HepG2 (cell line): ENCODE results near the gene UBL7. TPM values are rescaled to one million over a fixed set of nuclear protein-coding genes. Genes with fewer than 3 reads are reported as not detected.

Experiments
- ASH2L ChIP-seq: fragments of 300-600, 200-600 bp; sonication (generic); IDR thresholded peaks from 2 replicates; pipeline ENCODE4 v1.7.0; 2017; ENCODE audit warnings: low read depth, mild to moderate bottlenecking, moderate library complexity, mixed read lengths, low read length; ENCODE audit not compliant: insufficient read length
- DPF2 ChIP-seq: sonication (generic); formaldehyde crosslinking; IDR thresholded peaks from 2 replicates; pipeline ENCODE4 v1.4.0; 2020; ENCODE audit warnings: mild to moderate bottlenecking, low read depth, missing genetic modification reagents, borderline replicate concordance
- DR1 ChIP-seq: sonication (generic); formaldehyde crosslinking; IDR thresholded peaks from 2 replicates; pipeline ENCODE4 v1.8.0; 2021; ENCODE audit warnings: mild to moderate bottlenecking, missing genetic modification reagents, inconsistent platforms
- EEA1 ChIP-seq: sonication (generic); formaldehyde crosslinking; IDR thresholded peaks from 2 replicates; pipeline ENCODE4 v1.5.1; 2020; ENCODE audit warnings: mild to moderate bottlenecking, missing genetic modification reagents, borderline replicate concordance
- ETV5 ChIP-seq: IDR thresholded peaks from 2 replicates; pipeline ENCODE4 v1.6.1; 2018; ENCODE audit warnings: missing biosample characterization, missing genetic modification reagents, inconsistent platforms, borderline replicate concordance
- GABPA ChIP-seq, 2 experiments: IDR thresholded peaks; 2 replicates each; pipeline ENCODE4 v1.6.1; 2011 to 2016; ENCODE audit warnings: low read depth in 2 of 2, low read length in 1 of 2, missing biosample characterization in 1 of 2, missing genetic modification characterization in 1 of 2
- GATAD1 ChIP-seq: IDR thresholded peaks from 2 replicates; pipeline ENCODE4 v1.6.1; 2016; ENCODE audit warnings: missing genetic modification reagents, missing compliant biosample characterization
- HNRNPLL ChIP-seq: fragments of 200-400 bp; formaldehyde crosslinking; IDR thresholded peaks from 2 replicates; pipeline ENCODE4 v1.6.1; 2017; ENCODE audit warnings: mild to moderate bottlenecking, low read depth, low read length; ENCODE audit not compliant: poor library complexity, severe bottlenecking
- MED1 ChIP-seq: sonication (generic); formaldehyde crosslinking; IDR thresholded peaks from 2 replicates; pipeline ENCODE4 v1.4.0; 2020; ENCODE audit warnings: missing genetic modification reagents
- MEIS2 ChIP-seq: sonication (generic); formaldehyde crosslinking; IDR thresholded peaks from 2 replicates; pipeline ENCODE4 v1.9.0; 2021; ENCODE audit warnings: mild to moderate bottlenecking, missing genetic modification reagents
- NFKB2 ChIP-seq: sonication (generic); formaldehyde crosslinking; IDR thresholded peaks from 2 replicates; pipeline ENCODE4 v1.4.0; 2020; ENCODE audit warnings: missing genetic modification reagents, borderline replicate concordance
- NRL ChIP-seq: sonication (generic); formaldehyde crosslinking; IDR thresholded peaks from 2 replicates; pipeline ENCODE4 v1.5.0; 2020; ENCODE audit warnings: missing genetic modification reagents, mild to moderate bottlenecking, moderate library complexity, borderline replicate concordance
- SP1 ChIP-seq, 2 experiments: fragments of 450-650 bp in 1 of 2; sonication (generic) in 1 of 2; formaldehyde crosslinking in 1 of 2; IDR thresholded peaks; 2 replicates each; pipeline versions ENCODE4 v1.4.0 to v1.6.1; 2016 to 2020; ENCODE audit warnings: missing genetic modification reagents in 1 of 2
- TGIF2 ChIP-seq: IDR thresholded peaks from 2 replicates; pipeline ENCODE4 v1.6.1; 2016; ENCODE audit warnings: control low read depth, missing compliant biosample characterization
- ZMYM2 ChIP-seq: sonication (generic); formaldehyde crosslinking; IDR thresholded peaks from 2 replicates; pipeline ENCODE4 v1.8.0; 2022; ENCODE audit warnings: mild to moderate bottlenecking, missing genetic modification reagents
- ZNF431 ChIP-seq: sonication (generic); formaldehyde crosslinking; IDR thresholded peaks from 2 replicates; pipeline ENCODE4 v1.9.0; 2022; ENCODE audit warnings: missing genetic modification reagents, low read depth, mild to moderate bottlenecking, borderline replicate concordance
- ZNF441 ChIP-seq: sonication (generic); formaldehyde crosslinking; IDR thresholded peaks from 2 replicates; pipeline ENCODE4 v1.7.0; 2021; ENCODE audit warnings: missing genetic modification reagents, borderline replicate concordance
- ZNF644 ChIP-seq: IDR thresholded peaks from 2 replicates; pipeline ENCODE4 v1.6.1; 2016; ENCODE audit warnings: low read depth
- ZNF670 ChIP-seq: sonication (generic); formaldehyde crosslinking; IDR thresholded peaks from 2 replicates; pipeline ENCODE4 v1.8.0; 2022; ENCODE audit warnings: mild to moderate bottlenecking, missing genetic modification reagents, borderline replicate concordance
- ZNF746 ChIP-seq: sonication (generic); formaldehyde crosslinking; IDR thresholded peaks from 2 replicates; pipeline ENCODE4 v1.8.0; 2022; ENCODE audit warnings: mild to moderate bottlenecking, missing genetic modification reagents
- ZNF788 ChIP-seq: sonication (generic); formaldehyde crosslinking; IDR thresholded peaks from 2 replicates; pipeline ENCODE4 v1.5.0; 2020; ENCODE audit warnings: mild to moderate bottlenecking, missing genetic modification reagents, borderline replicate concordance
- polyA plus RNA-seq, 8 experiments: library from polyadenylated mRNA; depleted of rRNA in 3 of 8; stranded (reverse) in 7 of 8; unstranded in 1 of 8; fragments of >200 nt; fragmentation: Illumina TruSeq in 4 of 8; extraction: Trizol in 4 of 8; gene quantifications; 2 replicates each; pipeline versions ENCODE4 v1.2.1 to v1.2.3, GENCODE V29; 2011 to 2016; ENCODE audit warnings: low read depth in 4 of 8, missing spikeins in 1 of 8, mixed read lengths in 1 of 8; ENCODE audit not compliant: insufficient read depth in 1 of 8
- total RNA-seq, 5 experiments: library from RNA; depleted of rRNA; stranded (reverse); fragments of >200 nt; fragmentation: Illumina TruSeq; extraction: Trizol; gene quantifications; 2 replicates each; pipeline ENCODE4 v1.2.3, GENCODE V29; 2016; ENCODE audit warnings: low read depth in 1 of 5
- TF ChIP-seq, protein P1 (sequence below): IDR thresholded peaks from 2 replicates; pipeline ENCODE4 v1.6.1; 2016; ENCODE audit warnings: mild to moderate bottlenecking
- TF ChIP-seq, protein P2 (sequence below): sonication (generic); formaldehyde crosslinking; IDR thresholded peaks from 2 replicates; pipeline ENCODE4 v1.4.0; 2020; ENCODE audit warnings: missing genetic modification reagents
- TF ChIP-seq, protein P3 (sequence below): sonication (generic); formaldehyde crosslinking; IDR thresholded peaks from 2 replicates; pipeline ENCODE4 v1.5.1; 2020; ENCODE audit warnings: missing genetic modification reagents, mild to moderate bottlenecking, borderline replicate concordance

The UBL7 gene
- total and polyA plus RNA-seq, 2 of the 13 experiments (the other 11 are each of a cell fraction or from before 2014, with no cell fraction given) = 55.0 to 63.5 TPM

DNA sequence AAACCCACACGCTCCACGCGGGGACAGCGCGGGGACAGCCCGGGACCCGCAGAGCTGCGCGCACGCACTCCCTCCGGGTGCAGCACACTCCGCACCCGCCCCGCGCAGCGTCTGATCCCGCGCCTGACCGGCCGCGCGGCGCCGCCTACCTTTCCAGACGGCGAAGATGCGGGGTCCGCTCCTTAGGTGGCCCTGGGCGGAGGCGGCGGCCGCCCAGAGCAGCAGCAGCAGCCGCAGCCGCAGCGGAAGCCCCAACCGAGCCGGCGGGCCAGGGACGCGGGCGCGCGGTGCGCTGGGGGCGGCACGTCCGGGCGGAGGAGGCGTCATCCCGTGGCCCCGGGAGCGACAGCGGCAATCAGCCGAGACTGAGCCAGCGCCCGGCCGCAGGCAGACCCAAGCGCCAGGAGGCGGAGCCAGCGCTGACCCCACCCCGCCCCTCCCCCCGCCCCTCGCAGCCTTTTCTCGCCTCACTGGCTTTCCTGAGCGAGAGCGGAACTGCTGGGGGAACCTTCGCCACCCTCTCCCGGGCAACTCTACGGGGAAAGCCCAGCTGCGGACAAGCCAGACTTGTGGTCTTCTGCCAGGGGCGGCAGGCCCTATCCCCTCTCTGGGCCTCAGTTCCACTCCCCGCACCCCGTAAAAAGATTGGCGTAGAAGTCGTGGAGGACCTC lies 27.2 kb downstream of the UBL7 start, which contains the start of gene SEMA7A (continued):
- TF ChIP-seq, protein P1, sequence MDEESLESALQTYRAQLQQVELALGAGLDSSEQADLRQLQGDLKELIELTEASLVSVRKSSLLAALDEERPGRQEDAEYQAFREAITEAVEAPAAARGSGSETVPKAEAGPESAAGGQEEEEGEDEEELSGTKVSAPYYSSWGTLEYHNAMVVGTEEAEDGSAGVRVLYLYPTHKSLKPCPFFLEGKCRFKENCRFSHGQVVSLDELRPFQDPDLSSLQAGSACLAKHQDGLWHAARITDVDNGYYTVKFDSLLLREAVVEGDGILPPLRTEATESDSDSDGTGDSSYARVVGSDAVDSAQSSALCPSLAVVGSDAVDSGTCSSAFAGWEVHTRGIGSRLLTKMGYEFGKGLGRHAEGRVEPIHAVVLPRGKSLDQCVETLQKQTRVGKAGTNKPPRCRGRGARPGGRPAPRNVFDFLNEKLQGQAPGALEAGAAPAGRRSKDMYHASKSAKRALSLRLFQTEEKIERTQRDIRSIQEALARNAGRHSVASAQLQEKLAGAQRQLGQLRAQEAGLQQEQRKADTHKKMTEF (CRISPR knock-in tag) = peak; percentile 26; the same call in 1 of the 2 replicates
- TF ChIP-seq ZNF441 (CRISPR knock-in tag) (peak; percentile 63; the same call in 1 of the 2 replicates), GABPA (IDR thresholded peaks at IDR 0.05; ENCODE audit: low read depth, low read length) (peak; percentile 25; the same call in 1 of the 2 replicates), GABPA (CRISPR knock-in tag; IDR thresholded peaks at IDR 0.05; ENCODE audit: low read depth) (no peak), TGIF2 (CRISPR knock-in tag) (no peak), DR1 (CRISPR knock-in tag) (peak; percentile 35; the same call in 1 of the 2 replicates), ZNF431 (CRISPR knock-in tag) (0 out of 2 replicates have a peak, but pooled peaks have one; percentile 28), GATAD1 (CRISPR knock-in tag) (0 out of 2 replicates have a peak, but pooled peaks have one; percentile 32), ETV5 (CRISPR knock-in tag) (0 out of 2 replicates have a peak, but pooled peaks have one; percentile 3), ZNF670 (CRISPR knock-in tag) (no peak), ZNF644 (CRISPR knock-in tag) (no peak), NFKB2 (CRISPR knock-in tag) (peak; percentile 36; the same call in 1 of the 2 replicates), EEA1 (CRISPR knock-in tag) (no peak; the same call in 1 of the 2 replicates), ZMYM2 (no peak), MED1 (CRISPR knock-in tag) (peak; percentile 48), MEIS2 (CRISPR knock-in tag) (0 out of 2 replicates have a peak, but pooled peaks have one; percentile 50), NRL (CRISPR knock-in tag) (peak; percentile 42; the same call in 1 of the 2 replicates), ZNF788 (CRISPR knock-in tag) (peak; percentile 76), DPF2 (CRISPR knock-in tag) (0 out of 2 replicates have a peak, but pooled peaks have one; percentile 24), ZNF746 (CRISPR knock-in tag) (no peak; the same call in 1 of the 2 replicates), ASH2L (peak; percentile 16), SP1 (IDR thresholded peaks at IDR 0.05) (no peak), SP1 (CRISPR knock-in tag; IDR thresholded peaks at IDR 0.05) (peak; percentile 54; the same call in 1 of the 2 replicates), HNRNPLL (peak; percentile 78)
- TF ChIP-seq, protein P2, sequence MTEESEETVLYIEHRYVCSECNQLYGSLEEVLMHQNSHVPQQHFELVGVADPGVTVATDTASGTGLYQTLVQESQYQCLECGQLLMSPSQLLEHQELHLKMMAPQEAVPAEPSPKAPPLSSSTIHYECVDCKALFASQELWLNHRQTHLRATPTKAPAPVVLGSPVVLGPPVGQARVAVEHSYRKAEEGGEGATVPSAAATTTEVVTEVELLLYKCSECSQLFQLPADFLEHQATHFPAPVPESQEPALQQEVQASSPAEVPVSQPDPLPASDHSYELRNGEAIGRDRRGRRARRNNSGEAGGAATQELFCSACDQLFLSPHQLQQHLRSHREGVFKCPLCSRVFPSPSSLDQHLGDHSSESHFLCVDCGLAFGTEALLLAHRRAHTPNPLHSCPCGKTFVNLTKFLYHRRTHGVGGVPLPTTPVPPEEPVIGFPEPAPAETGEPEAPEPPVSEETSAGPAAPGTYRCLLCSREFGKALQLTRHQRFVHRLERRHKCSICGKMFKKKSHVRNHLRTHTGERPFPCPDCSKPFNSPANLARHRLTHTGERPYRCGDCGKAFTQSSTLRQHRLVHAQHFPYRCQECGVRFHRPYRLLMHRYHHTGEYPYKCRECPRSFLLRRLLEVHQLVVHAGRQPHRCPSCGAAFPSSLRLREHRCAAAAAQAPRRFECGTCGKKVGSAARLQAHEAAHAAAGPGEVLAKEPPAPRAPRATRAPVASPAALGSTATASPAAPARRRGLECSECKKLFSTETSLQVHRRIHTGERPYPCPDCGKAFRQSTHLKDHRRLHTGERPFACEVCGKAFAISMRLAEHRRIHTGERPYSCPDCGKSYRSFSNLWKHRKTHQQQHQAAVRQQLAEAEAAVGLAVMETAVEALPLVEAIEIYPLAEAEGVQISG (CRISPR knock-in tag) = peak; percentile 70
- TF ChIP-seq, protein P3, sequence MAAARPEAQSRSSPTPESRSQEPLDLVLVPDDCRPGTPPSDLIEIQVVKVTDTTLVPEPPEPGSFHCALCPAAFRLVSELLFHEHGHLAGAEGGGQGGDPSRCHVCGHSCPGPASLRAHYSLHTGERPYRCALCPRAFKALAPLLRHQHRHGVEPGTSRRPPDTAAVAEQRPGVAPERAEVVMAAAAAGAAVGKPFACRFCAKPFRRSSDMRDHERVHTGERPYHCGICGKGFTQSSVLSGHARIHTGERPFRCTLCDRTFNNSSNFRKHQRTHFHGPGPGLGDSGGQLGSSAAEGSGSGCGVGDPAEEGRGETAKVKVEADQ (CRISPR knock-in tag) = peak; percentile 68; the same call in 1 of the 2 replicates
